ENCODE measurements around the gene ODAPH. TPM values are rescaled to one million over a fixed set of nuclear protein-coding genes. Genes with fewer than 3 reads are reported as not detected.
"Not testable (repeated sequence)": the region's sequence is repeated elsewhere in the genome, so short reads cannot be mapped to it uniquely, and the experiment has no call there.

Gene ODAPH
- total RNA-seq = not detected
- long read RNA-seq = 0 reads

- no peak for DNase-seq (ENCODE audit: low spot score)
These were observed at the start of gene ODAPH for GRCh38 chr4:75555294-75556164. Gene ODAPH, plus strand, starts transcription at chr4:75556066. Its CDS starts 17 bp downstream, at chr4:75556083.

GRCh38 chr4:75509592-75509991, 46.3 kb upstream of the ODAPH start:
- not testable (repeated sequence) for DNase-seq (ENCODE audit: low spot score)

GRCh38 chr4:75511841-75512240, 44.0 kb upstream of the ODAPH start:
- DNase-seq (ENCODE audit: low spot score) = no peak

DNA sequence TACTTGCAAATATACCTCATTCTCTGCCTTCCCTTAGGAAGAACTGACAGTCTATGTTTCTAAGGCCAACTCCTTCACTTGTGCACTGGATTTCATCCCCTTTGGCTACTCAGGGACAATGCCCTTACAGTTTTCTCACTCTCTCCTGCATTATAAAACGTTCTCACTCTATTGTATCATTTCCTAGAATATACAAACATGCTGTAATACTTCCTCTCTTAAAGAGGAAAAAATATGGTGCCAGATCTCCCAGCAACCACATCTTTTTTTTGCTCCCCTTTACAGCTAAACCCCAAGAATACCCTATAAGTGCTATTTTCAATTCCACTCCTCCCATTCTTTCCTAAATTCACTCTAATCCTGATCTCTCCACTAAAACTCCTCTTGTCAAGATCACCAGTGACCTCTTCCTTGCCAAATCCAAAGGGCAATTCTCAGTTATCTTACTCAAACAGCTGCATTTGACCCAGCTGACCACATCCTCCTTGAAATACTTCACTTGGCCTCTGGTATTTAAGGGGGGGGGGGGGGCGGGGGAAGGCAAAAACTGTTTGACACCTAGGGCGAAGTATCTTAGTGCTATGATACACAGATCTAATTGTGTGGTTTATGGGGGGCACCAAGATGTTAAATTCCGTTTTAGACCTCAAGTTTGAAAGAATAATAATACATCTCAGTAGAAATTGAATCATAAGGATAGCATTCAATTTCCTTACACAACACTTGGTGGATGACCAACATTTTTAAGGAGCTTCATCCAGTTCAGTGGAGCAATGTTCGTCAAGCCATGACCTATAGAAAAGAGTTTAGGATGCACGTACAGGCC, 43.3 kb upstream of the ODAPH start:
- no peak for DNase-seq (ENCODE audit: low spot score)

- no peak for DNase-seq (ENCODE audit: low spot score)
These were observed 42.2 kb upstream of the ODAPH start for GRCh38 chr4:75513526-75514130.

DNA sequence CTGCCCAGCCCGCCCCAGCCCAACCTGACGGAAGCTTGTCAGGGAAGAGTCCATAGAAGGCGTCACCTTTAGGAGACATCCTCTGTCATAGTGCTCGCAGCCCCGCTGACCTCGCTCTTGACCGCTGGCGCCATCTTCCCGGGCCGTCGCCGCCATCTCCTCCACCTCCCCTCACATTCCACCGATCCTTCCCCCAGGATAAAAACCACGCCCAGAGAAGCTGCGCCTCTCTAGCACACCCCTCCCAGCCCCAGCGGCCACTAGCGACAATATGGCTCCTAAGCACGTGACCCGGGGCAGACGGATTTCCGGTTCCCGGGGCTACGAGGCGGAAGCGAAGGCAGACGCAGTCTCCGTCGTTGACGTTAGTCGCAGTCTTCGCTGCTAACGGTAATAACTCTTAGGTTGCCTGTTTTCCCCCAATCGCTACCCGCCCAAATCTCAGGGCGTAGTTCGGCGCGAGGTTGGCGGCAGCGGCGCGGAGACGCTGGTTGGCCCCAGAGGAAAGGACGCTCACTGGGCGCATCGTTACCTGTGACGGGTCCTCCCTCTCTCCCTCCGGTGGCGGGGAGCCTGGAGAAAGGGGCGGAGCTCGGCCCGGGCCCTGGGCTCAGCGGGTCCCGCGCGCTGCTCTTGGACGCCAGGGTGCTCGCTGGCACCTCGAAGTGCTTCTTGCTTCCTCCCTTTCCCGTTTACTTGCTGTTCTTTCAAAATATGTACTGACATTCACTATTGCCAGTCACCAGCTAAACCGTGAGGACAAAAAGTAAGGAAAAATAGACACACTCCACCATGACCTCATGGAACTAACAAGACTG, 41.5 kb upstream of the ODAPH start, which contains the start of the genes RCHY1 and THAP6:
TSS of gene RCHY1 (minus strand) at position 273 of the 818 bp plus-strand sequence. CDS start at position 156, 117 bp downstream.
TSS of gene THAP6 (plus strand) at position 343 of the 818 bp plus-strand sequence. CDS start 980 bp downstream, outside the sequence.
- peak; percentile 97 for DNase-seq (ENCODE audit: low spot score)

DNA sequence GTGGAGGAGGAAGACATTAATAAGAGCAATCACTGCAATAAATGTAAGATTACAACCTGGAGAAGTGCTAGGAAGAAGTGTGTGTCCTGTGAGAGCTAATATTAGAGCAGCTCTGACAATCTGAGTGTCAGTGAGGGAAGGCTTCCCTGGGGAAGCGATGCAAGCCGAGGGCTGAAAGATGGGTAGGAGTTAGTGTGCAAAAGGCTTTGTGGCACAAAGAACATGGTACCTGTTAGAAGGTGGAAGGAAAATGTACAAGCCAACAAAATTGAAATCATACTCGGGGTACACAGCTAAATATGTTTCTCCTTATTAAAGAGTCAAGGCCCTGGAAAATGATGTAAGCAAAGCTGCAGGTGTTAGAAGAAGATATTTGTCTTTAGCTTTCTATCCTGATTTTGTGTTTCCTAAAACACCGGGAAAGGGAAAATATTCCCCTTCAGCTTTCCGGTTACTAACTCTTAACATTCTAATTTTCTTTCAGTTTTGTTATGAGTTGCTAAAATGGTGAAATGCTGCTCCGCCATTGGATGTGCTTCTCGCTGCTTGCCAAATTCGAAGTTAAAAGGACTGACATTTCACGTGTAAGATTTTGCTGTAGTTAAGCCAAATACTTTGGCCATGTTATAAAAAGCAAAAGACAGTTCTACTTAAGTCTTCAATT, 40.8 kb upstream of the ODAPH start:
- no peak for DNase-seq (ENCODE audit: low spot score)

- DNase-seq (ENCODE audit: low spot score) = no peak
These were observed 39.7 kb upstream of the ODAPH start for GRCh38 chr4:75516144-75516543.

- not testable (repeated sequence) for DNase-seq (ENCODE audit: low spot score)
These were observed 36.4 kb upstream of the ODAPH start for GRCh38 chr4:75519452-75519851.

DNA sequence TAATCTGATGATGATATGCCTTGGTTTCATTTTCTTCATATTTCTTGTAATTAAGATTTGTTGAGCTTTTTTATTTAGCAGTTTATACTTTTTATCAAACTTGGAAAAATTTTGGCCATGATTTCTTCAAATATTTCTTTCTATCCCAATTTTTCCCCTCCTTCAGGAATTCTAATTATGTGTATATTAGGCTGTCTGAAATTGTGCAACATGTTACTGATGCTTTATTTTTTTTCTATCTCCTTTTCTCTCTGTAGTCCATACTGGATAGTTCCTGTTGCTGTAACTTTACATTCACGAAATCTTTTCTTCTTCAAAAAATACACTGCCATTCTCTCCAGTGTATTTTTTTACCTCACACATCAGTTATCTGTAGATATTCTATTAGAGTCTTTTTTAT, 30.8 kb upstream of the ODAPH start:
- DNase-seq (ENCODE audit: low spot score) = no peak

GRCh38 chr4:75525910-75526309, 30.0 kb upstream of the ODAPH start:
- DNase-seq (ENCODE audit: low spot score) = no peak

DNA sequence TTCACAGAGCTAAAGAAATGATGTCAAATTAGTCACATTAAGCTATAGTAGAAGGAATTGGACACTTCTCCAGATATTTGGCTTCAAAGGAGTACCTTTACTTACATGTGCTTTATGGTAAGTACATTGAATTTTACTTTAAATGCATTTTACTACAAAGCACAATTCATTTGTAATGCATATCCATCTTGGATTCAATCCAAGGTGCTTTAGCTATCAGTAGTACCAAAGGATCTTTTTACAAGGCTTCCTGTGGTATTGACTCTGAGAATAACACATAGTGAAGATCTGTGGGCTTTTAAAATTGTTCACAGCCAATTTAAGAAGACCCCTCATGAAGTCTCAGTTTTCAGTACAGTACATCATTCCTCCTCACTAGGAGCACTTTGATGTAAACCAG, 28.4 kb upstream of the ODAPH start:
- no peak for DNase-seq (ENCODE audit: low spot score)

DNA sequence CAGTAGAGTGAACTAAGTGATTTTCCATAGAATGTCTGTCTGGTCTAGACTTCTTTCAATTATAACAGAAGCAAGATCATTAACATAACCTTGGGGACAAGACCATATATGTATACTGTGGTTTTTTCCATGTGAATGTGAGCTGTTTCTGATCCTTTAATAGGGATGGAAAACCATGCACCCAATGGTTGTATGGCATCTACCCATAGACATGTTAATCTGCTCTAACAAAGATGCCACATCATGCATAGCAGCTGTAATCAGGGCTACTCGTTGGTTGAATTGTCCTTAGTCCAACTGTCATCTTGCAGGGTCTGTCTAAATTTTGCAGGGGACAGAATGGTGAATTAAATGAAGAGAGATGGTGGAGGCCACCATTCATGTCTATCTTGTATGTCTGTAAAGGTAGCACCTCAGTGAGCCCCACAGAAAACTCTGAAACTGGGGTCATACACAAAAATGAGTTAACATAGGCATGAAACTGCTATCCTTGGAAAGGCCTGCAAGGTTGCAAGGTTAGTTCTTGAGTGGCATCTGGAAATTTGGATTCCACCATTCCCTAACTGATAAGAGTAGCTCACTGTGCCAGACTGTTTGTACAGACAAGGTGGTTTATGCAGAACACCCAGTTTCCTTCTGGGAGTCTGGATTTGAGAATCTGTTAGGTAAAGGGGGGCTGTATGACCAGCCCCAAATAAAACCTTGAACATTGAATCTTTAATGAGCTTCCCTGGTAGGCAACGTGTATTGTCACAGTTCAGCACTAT, 25.1 kb upstream of the ODAPH start:
- no peak for DNase-seq (ENCODE audit: low spot score)

GRCh38 chr4:75531536-75532143, 24.2 kb upstream of the ODAPH start:
- not testable (repeated sequence) for DNase-seq (ENCODE audit: low spot score)

DNA sequence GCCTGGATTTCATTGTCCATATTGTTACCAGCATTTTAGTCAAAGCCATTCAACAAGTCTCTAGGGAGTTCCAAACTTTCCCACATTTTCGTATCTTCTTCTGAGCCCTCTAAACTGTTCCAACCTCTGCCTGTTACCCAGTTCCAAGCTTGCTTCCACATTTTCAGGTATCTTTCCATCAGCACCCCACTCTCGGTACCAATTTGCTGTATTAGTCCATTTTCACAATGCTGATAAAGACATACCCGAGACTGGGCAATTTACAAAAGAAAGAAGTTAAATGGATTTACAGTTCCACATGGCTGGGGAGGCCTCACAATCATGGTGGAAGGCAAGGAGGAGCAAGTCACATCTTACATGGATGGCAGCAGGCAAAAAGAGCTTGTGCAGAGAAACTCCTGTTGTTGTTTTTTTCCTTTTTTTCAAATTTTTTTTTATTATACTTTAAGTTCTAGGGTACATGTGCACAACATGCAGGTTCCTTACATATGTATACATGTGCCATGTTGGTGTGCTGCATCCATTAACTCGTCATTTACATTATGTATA, 22.5 kb upstream of the ODAPH start:
- DNase-seq (ENCODE audit: low spot score) = not testable (repeated sequence)

DNA sequence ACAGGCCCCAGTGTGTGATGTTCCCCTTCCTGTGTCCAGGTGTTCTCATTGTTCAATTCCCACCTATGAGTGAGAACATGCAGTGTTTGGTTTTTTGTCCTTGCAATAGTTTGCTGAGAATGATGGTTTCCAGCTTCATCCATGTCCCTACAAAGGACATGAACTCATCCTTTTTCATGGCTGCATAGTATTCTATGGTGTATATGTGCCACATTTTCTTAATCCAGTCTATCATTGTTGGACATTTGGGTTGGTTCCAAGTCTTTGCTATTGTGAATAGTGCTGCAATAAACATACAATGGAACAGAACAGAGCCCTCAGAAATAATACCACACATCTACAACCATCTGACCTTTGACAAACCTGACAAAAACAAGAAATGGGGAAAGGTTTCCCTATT, 21.9 kb upstream of the ODAPH start:
- DNase-seq (ENCODE audit: low spot score) = not testable (repeated sequence)

DNA sequence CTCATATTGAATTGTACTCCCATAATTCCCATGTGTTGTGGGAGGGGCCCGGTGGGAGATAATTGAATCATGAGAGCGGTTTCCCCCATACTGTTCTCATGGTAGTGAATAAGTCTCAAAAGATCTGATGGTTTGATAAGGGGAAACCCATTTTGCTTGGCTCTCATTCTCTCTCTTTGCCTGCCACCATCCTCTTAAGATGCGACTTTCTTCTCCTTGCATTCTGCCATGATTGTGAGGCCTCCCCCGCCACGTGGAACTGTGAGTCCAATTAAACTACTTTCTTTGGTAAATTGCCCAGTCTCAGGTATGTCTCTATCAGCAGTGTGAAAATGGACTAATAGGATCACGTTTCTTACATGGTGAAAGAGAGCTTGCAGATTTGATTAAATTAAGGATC, 18.6 kb upstream of the ODAPH start:
- DNase-seq (ENCODE audit: low spot score) = not testable (repeated sequence)

DNA sequence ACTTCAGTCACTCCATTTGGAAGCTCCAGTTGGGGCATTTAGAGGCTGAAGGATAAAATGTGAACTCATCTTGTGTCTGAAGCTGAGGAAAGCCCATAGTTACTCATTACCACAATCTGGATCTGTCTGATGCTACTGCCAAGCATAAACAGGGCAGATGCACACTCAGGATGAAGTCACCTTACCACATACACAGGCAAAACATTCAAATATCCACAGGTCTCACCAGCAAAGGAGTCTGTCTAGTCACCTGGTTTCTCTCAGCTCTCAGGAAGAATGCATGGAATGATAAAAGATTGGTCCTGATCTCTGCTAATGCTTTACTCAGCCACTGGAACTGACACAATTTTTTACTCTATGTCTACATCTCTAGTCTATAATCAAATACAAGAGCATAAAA, 13.0 kb upstream of the ODAPH start:
- DNase-seq (ENCODE audit: low spot score) = no peak
